RKO (cell line): ENCODE measurements around the gene PWP1.

Source experiments
- DNase-seq: peaks from one replicate; pipeline ENCODE4 v3.0.0-alpha.2; 2016; ENCODE audit warnings: low spot score

Gene PWP1

GRCh38 chr12:107685360-107686248, at the start of gene PWP1:
PWP1 (plus strand) TSS chr12:107685799; CDS start chr12:107685900, 101 bp downstream.
- DNase-seq, result peak; percentile 94

- DNase-seq, result no peak
These were observed 44.4 kb upstream of the PWP1 start for GRCh38 chr12:107641154-107641553.

GRCh38 chr12:107642240-107642639, 43.4 kb upstream of the PWP1 start:
- DNase-seq, result no peak

- no peak for DNase-seq
These were observed 39.8 kb upstream of the PWP1 start for GRCh38 chr12:107645630-107646333.

DNA sequence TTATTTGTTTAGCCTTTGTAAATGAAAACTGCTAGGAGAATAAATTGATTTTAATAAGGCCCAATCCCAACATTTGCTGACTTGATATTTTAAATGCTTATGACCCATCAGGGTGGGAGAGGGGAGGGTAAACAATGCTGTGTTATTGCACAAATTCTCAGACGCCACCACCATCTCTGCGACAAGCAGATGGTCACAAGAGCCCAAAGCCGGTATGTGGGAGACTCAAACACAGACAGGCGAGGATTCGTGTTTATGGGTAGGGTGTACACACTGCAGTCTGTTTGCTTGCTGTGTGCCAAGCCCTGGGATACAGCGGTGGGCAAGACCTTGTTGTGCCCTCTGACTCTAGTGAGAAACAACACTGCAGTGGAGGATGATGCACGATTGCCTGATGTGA, 39.2 kb upstream of the PWP1 start:
- no peak for DNase-seq

DNA sequence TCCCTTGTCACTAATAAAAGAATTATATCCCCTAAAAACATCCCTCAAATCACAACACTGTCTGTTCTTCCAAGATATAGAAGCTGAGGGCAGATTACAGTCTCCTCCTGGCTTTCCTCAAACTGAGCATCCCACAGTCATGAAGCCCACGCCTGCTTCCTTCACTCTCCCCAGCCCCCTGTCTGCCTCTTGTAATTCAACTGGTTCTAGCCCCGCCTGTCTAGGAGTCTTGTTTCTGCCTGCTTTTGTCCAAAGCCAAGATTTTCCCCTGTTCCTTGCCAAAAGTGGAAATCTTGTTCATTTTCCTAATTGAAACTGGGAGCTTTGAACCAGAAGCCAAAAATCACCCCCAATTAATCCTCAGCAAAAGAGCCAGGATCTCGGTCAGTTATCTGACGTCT, 35.9 kb upstream of the PWP1 start:
- no peak for DNase-seq

- DNase-seq, result no peak
These were observed 34.6 kb upstream of the PWP1 start for GRCh38 chr12:107650977-107651376.

DNA sequence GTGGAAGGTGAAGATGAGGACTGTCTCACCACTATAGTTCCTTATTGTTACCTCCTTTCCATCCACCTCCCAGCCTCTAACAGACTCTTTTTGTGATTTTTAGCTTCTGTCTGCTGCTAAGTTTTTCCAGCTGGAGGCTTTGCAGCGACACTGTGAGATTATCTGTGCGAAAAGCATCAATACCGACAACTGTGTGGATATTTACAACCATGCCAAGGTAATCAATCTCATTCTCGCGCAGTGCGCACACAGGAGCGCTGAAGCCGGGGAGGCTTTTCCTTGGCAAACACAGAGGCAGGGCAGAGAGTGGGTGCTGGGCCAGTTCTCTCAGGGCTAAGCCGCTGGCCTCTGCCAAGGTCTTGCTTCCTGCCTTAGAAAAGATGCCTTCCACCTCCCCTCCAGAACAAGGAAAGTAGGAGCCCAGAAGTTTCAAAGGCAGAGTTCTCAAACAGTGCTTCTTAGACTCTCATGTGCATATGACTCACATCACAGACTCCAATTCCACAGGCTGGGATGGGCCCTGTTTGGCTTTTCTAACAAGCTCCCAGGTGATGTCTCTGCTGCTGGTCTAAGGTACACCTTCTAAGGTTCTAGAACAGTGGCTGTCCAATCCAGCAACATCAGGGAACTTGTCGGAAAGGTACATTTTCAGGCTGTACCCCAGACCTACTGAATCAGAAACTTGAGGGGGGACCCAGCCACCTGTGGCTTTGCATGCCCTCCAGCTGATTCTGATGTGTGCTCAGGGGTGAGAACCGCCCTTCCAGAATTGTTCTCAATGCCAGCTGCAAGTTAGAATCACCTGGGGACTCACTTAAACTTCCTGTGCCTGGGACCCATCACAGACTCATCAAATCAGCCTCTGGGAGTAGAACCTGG, 33.8 kb upstream of the PWP1 start:
- DNase-seq, result no peak

GRCh38 chr12:107653519-107653918, 32.1 kb upstream of the PWP1 start:
- no peak for DNase-seq

- no peak for DNase-seq
These were observed 30.7 kb upstream of the PWP1 start for GRCh38 chr12:107654873-107655272.

GRCh38 chr12:107655281-107656065, 30.1 kb upstream of the PWP1 start:
- DNase-seq, result no peak

DNA sequence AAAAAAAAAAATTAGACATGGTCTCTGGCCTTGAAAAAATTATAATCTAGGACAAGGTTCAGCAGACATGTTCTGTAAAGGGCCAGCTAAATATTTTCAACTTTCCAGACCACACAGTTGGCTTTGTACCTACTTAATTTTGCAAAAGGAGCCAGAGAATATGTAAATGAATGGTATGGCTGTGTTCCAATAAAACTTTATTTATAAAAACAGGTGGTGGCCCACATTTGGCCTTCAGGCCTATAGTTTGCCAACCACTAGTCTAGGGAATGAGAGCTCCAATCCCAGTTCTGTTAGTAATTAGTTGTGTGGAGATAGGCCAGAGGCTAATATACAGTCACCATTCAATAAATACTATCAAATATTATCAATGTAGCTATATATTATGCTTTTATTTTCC, 29.3 kb upstream of the PWP1 start:
- DNase-seq, result no peak

DNA sequence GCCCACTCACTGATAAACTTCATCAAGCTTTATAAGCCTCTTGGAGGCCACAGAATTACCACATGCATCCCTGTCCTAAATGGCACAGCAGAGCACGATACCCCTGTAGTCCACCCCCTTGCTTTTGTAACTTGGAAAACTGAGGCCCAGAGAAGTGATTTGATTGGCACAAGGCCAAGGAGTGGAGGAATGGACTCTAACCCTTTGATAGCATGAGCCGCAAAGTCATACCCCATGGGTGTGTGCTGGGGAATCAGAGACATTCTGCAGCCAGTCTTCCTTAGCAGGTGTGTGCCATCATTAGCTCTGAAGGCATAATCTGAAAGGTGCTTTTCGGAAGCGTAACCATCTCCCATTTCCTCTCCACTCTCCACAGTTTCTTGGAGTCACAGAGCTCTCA, 28.5 kb upstream of the PWP1 start:
- DNase-seq, result no peak

- DNase-seq, result no peak
These were observed 28.0 kb upstream of the PWP1 start for GRCh38 chr12:107657621-107658020.

- peak; percentile 29 for DNase-seq
These were observed 25.4 kb upstream of the PWP1 start for GRCh38 chr12:107660235-107660634.

GRCh38 chr12:107660861-107661415, 24.7 kb upstream of the PWP1 start:
- DNase-seq, result no peak

GRCh38 chr12:107661830-107662229, 23.8 kb upstream of the PWP1 start:
- no peak for DNase-seq

DNA sequence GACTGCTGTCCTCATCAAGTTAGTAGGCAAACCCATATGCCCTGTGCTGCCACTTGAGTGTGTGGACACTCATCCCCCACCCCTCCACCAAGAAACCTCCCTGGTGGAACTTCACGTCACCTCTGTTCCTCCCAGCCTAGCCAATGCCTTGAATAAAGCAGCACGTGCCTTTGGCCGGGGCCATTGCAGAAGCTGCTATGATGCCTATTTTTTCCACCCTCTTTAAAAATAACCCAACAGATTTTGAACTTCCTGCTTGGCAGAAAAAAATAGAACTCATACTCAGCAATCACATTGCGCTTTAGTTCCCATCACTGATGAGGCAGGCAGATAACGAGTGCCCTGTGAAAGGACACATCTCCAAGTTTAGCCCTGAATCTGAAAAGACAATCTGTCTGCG, 23.1 kb upstream of the PWP1 start:
- DNase-seq, result no peak

DNA sequence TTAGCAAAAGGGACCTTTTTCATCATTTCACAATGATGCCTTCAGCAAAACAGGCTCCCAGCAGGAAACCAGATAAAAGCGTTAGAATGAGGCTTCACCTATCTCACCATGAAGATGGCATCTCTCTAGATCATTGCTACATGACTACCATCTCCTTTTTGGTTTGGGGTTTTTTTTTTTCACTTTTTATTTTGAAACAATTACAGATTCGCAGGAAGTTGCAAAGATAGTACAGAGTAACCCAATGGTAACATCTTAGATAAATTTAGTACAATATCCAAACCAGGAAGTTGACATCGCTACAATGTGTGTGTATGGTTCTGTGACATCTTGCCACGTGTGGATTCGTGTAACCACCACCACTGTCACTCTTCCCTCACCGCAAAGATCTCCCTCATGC, 22.3 kb upstream of the PWP1 start:
- DNase-seq, result no peak

DNA sequence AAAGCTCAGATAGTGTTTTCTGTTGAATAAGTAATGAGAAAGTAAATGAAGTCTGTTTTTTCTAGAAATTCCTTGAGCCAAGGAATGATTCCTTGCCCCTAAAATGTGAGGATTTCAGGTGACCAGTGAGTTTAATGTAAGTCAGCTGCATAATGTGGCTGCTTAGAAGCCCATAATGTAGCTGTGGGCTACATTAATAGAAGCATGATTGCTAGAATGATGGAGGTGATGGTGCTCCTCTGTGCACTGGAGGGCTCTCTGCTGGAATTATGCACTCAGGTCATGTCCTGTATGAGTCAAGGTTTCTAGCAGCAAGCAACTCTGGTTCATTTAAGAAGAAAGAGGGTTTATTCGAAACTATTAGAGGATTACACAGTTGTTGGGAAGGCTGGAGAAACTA, 19.6 kb upstream of the PWP1 start:
- no peak for DNase-seq

DNA sequence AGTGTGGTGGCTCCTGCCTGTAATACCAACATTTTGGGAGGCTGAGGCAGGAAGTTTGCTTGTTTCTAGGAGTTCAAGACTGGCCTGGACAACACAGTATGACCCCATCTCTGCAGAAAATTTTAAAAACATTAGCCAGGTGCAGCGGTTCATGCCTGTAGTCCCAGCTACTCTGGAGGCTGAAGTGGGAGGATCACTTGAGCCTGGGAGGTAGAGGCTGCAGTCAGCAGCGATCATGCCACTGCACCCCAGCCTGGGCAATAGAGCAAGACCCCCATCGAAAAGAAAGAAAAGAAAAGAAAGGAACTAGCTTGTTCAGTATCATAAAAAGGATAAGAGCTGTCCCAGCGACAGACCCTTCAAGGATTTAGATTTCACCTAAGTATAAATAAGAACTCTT, 18.1 kb upstream of the PWP1 start:
- no peak for DNase-seq
